Measurements from ENCODE around the gene SEPTIN8. TPM values are rescaled to one million over a fixed set of nuclear protein-coding genes. Genes with fewer than 3 reads are reported as not detected.

Gene SEPTIN8
- total RNA-seq, 1 donor from 2014 or later = 29.5 TPM

DNA sequence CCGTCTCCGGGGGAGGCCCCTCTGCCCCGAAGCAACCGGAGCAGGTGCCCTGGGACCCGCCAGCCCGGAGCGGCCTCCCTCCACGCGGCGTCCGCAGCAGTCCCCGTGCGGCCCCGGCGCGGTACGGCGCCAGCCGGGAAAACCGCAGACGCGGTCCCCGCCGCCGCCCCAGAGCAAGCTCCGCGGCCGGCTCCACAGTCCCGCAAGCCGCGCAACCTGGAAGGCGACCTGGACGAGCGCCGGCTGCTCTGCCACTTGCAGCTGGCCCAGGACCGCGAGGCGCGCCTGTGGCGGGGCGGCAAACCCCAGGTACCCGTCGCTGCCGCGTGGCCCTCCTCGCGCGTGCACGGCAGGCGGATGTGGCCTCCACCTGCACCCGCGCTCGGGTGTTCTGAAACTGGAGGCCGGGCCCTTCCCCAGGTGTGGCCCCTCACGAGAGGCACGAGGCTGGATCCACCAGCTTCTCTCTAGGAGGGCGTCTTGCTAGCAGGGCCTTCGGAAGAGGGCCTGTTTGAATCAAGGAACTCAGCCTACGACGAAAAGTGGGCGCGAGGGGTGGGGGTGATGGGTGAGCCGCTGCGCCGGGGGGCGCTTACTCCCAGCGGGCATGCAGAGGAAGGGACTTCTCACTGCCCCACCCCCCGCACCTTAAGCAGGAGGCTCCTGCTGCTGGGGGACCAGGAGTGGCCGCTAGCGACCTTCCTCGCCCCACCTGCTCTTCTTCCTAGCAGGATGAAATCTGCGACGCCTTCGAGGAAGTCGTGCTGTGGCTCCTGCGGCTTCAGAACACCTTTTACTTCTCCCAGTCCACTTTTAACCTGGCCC is 29.2 kb downstream of the SEPTIN8 start:
- DNase-seq = no peak

DNA sequence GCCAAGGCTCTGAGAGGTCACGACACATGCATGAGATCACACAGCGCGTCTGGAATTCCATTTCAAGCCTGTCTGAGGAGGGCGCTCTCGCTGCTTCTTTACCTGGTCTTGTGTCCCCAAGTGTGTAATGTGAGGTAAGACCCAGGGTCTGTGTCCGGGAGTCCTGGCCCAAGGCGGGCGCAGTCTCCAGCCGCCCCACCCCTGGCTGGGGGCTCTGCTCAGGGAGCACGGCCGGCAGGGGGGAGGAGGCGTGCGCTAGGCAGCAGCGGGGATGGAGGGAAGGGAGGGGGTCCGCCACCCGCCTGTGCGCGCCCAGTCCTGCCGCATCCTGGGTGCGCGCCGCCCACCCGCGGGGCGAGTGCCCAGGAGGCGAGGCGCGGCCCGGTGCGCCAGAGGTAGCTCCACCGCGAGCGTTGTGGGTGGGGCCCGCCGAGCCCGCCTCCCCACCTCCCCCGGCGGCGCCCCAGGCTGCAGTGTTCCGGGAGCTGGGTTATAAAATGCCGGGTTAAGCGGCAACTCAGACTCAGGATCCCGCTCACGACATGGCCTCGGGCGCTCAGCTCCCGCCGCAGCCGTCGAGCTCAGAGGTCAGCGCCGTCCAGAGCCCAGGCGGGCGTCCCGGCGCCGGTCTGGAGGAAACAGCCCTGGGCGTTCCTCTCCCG is 30.0 kb downstream of the SEPTIN8 start, which contains the start of gene CCNI2:
CCNI2 (plus strand) TSS at position 473 of the 662 bp plus-strand sequence; CDS start at position 543, 70 bp downstream.
- DNase-seq = no peak

DNA sequence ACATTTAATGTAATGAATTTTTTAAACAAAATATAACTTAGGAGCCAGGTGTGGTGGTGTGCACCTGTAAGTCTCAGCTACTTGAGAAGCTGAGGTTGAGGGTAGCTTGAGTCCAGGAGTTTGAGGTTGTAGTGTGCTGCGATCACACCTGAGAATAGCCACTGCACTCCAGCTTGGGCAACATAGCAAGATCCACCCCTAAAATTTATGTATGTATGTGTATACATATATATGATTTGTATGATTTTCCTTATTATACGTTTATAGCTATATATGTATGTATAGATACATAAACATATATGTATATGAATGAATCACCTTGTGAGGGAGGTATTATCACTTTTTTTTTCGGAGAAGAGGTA is 30.5 kb downstream of the SEPTIN8 start:
- no peak for DNase-seq

DNA sequence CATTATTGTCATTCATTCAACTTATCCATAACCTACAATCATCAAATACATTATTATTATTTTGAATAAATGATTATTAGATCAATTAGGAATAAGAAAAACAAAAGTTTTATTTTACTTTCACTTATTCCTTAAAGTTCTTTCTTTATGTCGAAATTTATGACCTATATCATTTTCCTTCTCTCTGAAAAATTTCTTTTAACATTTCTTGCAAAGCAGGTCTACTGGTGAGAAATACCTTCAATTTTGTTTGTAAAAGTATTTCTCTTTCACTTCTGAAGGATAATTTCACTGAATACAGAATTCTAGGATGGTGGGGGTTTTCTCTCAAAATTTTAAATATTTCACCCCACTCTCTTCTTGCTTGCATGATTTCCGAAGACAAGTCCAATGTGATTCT is 32.4 kb downstream of the SEPTIN8 start:
- DNase-seq = no peak

DNA sequence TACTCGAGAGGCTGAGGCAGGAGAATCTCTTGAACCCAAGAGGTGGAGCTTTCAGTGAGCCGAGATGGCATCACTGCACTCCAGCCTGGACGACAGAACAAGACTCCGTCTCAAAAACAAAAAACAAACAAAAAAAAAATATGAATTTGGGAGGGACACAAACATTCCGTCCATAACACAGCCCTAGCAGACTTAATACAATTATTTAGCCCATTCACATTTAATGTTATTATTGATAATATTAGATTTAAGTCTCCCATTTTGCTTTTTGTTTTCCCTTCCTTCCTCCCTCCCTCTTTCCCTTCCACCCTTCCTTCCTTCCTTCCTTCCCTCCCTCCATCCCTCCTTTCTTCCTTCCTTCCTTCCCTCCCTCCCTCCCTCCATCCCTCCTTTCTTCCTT is 34.4 kb downstream of the SEPTIN8 start:
- no peak for DNase-seq

DNA sequence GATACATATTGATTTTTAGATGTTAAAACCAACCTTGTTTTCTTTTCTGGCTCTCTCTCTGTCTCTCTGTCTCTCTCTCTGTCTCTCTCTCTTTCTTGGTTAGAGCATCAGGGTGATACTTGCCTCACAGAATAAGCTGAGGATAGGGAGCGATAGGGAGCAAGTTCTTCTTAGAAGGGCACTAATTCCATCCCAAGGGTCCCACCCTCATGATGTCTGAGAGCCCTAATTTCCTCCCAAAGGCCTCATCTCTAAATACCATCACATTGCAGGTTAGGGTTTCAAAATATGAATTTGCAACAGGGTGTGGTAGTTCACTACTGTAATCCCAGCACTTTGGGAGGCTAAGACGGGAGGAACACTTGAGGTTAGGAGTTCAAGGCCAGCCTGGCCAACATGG is 34.9 kb downstream of the SEPTIN8 start:
- no peak for DNase-seq

DNA sequence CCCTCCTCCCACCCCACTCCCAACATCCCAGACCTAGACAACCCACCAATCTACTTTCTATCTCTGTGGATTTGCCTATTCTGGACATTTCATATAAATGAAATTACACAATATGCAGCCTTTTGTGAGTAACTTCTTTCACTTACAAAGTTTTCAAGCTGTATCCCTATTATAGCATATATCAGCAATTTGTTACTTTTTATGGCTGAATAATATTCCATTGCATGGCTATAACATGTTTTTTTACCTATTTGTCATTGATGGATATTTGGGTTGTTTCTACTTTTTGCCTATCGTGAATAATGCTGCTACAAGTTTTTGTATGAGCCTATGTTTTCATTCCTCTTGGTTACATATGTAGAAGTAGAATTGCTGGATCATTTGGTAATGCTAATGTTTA is 37.8 kb downstream of the SEPTIN8 start:
- DNase-seq = no peak

DNA sequence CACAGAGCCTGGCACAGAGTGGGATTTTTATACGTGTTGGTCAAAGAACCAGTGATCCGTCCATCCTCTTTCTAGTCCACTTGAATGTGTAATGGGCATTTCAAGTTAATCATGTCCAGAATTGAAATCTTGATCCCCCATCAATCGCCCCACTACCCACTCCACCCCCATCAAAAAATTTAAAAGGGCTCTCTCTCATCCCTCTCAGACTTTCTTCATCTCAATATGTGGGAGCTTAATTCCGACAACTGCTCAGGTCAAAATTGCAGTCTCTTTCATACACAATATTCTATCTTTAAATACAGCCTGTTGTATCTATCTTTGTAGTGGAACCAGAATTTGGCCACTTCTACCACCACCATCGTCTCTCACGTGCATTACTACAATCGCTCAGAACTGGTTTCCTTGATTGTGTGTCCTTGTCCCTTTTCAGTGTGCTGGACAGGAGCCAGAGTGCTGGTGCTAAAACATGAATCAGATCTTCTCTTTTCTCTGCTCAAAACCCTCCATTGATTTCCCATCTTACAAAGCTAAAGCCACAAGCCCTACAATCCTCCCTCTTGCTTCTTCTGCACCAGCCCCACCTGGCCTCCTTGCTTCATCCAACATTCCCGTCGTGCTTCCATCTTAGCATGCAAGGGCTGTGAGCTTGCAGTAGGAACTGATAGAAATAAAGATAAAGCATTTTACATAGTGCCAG is 38.9 kb downstream of the SEPTIN8 start:
- no peak for DNase-seq

DNA sequence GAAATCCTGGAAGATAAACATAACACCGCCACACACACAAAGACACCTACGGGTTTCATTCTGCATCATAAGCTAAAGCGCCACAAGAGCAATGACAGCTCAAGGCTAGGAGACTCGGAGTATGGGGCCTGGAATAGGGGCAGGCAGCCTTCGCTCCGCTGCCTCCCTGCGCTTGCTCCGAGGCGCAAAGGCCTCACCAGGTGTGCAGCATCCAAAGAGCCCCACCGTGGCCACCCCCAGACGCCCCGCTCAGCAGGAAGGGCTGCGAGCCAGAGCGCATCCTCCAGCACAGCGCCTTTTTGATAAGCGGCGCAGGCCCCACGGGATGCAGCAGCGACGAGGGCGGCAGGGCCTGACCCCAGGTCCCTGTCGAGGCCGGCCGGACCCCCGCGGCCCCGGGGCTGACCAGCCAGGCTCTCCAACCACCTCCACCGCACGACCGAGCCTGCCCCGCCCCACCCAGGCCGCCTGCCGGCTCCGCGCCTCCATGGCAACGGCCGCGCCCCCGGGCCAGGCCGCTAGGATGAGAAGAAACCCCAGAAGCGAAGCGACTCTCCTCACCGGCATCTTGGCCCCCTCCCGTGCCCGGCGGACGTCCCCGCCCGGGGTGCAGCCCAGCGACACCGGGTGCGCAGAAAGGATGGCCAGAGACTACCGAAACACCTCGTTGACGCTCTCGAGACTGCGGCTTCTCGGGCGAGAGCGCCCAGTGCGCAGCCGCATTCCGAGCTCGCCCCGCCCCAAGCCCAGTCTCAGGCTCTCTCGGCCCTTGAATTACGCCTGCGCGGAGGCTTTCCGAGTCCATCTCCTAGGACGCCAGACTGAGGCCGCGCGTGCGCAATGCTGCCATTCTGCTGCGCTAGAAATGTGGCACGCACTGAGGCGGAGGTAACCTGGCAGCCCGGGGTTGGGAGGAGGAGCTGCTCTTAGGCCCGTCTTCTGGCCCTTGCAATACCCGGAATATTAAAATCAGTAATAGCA is 39.9 kb downstream of the SEPTIN8 start, which contains the start of gene KIF3A:
KIF3A (minus strand) TSS at position 694 of the 981 bp plus-strand sequence; CDS start at position 567, 127 bp downstream.
- peak; percentile 93 for DNase-seq

DNA sequence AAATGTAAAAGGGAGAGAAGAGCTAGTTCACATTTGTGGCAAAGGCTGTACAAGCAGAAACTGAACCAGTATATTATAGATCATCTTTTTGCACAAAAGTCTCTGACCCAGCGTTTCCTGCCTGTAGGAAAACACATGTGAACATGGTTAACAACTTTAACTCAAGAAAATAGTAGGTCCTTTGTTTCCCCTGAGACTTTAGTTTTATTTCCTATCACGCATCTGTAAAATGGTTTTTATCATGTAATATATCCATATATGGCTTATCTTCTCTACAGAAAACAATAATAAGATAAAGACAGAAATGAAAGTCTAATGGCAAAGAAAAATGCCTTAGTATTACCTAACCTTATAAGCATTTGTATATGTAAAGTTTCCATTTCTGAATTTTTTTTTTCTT is 42.4 kb downstream of the SEPTIN8 start:
- DNase-seq = no peak

DNA sequence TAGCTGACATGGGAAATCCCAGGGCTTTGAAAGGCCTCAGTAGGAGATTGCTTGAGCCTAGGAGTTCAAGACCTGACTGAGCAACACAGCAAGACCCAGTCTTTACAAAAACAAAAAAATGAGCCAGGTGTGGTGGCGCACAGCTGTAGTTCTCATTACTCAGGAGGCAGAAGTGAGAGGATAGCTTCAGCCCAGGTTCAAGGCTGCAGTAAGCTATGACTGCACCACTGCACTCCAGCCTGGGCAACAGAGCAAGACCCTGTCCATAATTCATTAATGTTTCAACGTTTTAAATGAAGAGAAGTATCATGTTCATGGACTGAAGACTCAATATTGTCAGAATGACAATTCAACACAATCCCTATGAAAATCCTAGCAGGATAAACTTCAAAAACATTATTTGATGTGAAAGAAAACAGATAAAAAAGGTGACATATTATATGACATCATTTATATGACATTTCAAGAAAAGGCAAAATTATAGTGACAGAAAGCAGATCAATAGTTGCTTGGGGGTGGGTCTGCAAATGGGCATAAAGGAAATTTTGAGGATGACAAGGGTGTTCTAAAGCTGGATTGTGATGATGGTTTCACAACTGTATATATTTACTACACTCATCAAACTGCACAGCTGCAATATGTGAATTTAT is 43.4 kb downstream of the SEPTIN8 start:
- no peak for DNase-seq

DNA sequence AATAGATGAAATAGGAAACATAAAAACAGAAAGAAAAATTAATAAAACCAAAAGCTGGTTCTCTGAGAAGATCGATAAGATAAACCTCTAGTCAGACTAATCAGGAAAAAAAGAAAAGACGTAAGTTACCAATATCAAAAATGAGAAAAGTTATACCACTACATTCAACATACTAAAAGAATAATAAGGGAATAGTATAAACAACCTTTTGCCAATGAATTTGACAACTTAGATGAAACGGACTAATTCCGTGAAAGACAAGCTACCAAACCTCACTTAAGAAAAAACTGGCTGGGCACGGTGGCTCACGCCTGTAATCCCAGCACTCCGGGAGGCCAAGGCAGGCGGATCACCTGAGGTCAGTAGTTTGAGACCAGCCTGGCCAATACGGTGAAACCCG is 47.1 kb downstream of the SEPTIN8 start:
- no peak for DNase-seq

DNA sequence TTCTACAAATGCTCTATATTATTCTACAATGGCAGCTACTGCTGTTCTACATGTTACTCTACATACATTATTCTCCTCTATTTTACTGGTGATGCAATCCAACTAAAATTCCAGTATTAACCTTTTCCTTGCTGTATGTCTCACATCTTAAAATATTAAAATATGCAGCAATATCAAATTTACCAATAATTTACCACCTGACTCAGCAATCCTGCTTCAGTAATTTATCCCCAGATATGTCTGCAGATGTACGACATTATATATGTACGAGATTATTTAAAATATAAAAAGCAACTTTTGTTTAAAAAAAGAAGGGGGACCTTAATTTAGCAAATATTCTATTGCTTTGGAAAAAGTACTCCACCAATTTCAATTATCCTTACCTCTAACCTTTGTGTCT is 51.3 kb downstream of the SEPTIN8 start:
- DNase-seq = no peak

DNA sequence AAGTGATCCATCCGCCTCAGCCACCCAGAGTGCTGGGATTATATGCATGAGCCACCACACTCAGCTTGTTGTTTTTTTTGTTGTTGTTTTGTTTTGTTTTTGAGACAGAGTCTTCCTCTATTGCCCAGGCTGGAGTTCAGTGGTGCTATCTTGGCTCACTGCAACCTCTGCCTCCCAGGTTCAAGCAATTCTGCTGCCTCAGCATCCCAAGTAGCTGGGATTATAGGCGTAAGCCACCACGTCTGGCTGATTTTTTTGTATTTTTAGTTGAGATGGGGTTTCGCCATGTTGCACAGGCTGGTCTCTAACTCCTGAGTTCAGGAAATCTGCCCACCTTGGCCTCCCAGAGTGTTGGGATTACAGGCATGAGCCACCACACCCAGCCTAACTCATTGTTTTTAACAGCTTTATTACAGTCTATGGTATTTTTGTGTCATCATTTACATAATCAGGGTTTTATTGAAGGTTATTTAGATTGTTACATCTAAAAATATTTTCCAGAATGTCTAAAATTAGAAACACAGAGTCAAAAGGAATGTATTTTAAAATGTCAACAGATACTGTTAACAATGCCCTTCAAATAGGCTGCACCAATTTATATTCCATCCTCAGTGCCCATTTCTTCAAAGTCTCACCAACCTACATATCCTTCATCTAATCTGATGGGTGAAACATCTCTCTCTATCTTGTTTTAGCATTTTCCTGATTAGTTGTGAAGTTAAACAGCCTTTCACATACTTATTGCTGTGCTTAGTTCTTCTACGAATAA is 58.3 kb downstream of the SEPTIN8 start:
- DNase-seq = no peak

DNA sequence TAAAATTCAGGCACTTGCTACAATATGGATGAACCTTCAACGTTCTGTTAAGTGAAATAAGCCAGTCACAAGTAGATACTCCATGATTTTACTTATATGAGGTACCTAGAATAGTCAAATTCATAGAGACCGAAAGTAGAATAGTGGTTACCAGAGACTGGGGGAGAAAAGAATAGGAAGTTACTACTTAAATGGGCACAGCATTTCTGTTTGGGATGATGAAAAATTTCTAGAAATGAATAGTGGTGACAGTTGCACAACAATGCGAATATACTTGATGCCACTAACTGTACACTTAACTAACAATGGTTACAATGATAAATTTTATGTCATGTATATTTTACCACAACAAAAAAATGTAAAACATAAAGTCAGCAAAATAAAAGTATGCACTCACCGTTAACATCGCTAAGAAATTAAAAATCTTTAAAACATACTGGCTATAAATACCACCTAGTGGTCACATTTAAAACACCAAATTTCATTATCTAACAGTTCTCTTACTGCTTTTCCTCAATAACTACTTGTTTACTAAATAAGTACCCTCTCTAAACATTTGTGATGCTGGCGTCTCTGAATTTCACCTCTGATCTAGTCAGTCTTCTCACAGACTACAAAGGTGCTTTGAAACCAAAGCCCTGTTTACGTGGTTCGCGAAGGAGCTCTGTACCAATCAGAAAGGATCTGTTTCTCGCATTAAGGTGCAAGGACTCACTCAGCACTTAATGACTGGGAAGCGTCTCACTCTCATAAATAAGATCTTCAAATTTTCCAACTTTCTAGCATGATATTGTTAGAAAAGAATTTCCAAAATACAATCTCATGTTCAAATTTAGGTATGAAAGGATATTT is 62.4 kb downstream of the SEPTIN8 start:
- no peak for DNase-seq

DNA sequence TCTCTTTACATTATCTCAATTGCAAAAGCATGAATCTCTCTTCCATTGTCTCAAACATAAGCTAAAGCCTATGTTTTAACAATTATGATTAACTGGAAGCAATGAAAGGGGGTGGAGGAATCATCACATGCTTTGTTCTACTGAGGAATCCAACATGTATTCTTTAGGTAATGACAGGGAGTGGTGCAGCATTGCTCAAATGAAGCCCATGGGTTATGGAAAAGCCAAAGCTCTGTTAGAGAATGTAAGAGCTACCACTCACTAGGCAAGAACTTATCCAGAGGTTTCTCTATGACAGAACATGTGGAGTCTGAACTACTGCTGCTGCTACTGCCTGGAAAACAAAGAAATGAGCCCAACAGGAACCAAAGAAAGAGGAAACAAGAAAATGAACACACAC is 68.4 kb downstream of the SEPTIN8 start:
- DNase-seq = no peak

DNA sequence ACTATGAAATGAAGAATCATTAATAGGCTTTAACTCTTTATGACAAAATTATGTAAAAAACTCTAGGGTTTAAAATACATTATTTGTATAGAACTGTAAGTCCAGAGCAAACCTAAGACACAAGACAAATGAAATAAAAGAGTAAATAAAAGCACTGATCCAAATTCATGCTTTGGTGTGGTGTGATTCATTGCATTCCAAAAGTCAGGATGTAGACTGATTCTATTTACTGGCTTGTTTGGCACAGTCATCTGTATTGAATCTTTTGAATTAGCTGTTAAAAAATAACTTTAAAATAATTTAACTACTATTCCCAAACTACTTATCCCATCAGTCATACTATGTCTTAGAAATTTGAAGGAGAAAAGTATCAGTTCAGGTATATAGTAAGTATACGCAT is 72.2 kb downstream of the SEPTIN8 start:
- DNase-seq = no peak
